ENCODE data around the gene PRICKLE4. TPM values are rescaled to one million over a fixed set of nuclear protein-coding genes. Genes with fewer than 3 reads are reported as not detected.

PRICKLE4 gene
- total RNA-seq, 1 experiment from 2014 or later, result 2.9 TPM

- no peak overlapping the region for H3K4me3 ChIP-seq (replicated peaks in 1 of 2; ENCODE audit: low read depth in 1 of 2, low read length in 2 of 2)
- H3K27ac ChIP-seq (ENCODE audit: low read depth, low read length), result no peak overlapping the region
- no peaks in the 10 kb centered on the region for H3K9me2 ChIP-seq (ENCODE audit: insufficient read depth)
- no peak for TF ChIP-seq SP1 (IDR thresholded peaks at IDR 0.05; ENCODE audit: low read depth)
- TF ChIP-seq REST (IDR thresholded peaks at IDR 0.05; ENCODE audit: low read depth), result no peak
- TF ChIP-seq TCF7L2 (IDR thresholded peaks at IDR 0.05; ENCODE audit: borderline replicate concordance, extremely low read depth, insufficient read depth, insufficient read length), result no peak
- no peak for TF ChIP-seq ATF3 (IDR thresholded peaks at IDR 0.05)
- TF ChIP-seq MAX (IDR thresholded peaks at IDR 0.05), result no peak
- no peak for TF ChIP-seq YY1 (IDR thresholded peaks at IDR 0.05; ENCODE audit: extremely low read depth, insufficient replicate concordance, low read depth, low read length)
- ChIA-PET POLR2A (no interaction called here), RAD21 (ENCODE audit: low non-redundant PET in 1 of 2, low total read pairs in 2 of 2, uncharacterized antibody in 2 of 2, unreplicated experiment in 2 of 2) (no interaction called here), CTCF (no interaction called here)
- intact Hi-C loops (cut with micrococcal nuclease), result no loop called here
- H3K4me1 ChIP-seq (ENCODE audit: control insufficient read depth in 1 of 2, insufficient read depth in 2 of 2, low read length in 2 of 2), result no peaks in the 10 kb centered on the region
- DNase-seq (ENCODE audit: low read depth, low spot score), result no peak
- H3K9me3 ChIP-seq (ENCODE audit: control insufficient read depth in 1 of 2, insufficient read depth in 1 of 2, low read depth in 1 of 2, low read length in 2 of 2), result no peaks in the 10 kb centered on the region
- H2AFZ ChIP-seq (ENCODE audit: low read depth, low read length, poor library complexity, severe bottlenecking), result no peak overlapping the region
- H3K27me3 ChIP-seq (ENCODE audit: insufficient read depth, low read length), result no peaks in the 10 kb centered on the region
- no peak overlapping the region for H3K9ac ChIP-seq (ENCODE audit: low read length)
- no peaks in the 10 kb centered on the region for H3K36me3 ChIP-seq (ENCODE audit: control insufficient read depth in 1 of 2, insufficient read depth in 2 of 2, low read length in 2 of 2)
- H3K79me2 ChIP-seq (ENCODE audit: insufficient read depth, low read length), result no peaks in the 10 kb centered on the region
- ATAC-seq, result no peak
- BruUV-seq (replicated peaks), result no TSS peak
- no peaks in the 10 kb centered on the region for H4K20me1 ChIP-seq (ENCODE audit: insufficient read depth)
- H3K4me2 ChIP-seq (ENCODE audit: low read length), result no peak overlapping the region
Measured at GRCh38 chr6:41805830-41806774, 25.5 kb downstream of the PRICKLE4 start.

All from HCT116 (cell line).